Measurements from ENCODE around the gene RAI1.

DNA sequence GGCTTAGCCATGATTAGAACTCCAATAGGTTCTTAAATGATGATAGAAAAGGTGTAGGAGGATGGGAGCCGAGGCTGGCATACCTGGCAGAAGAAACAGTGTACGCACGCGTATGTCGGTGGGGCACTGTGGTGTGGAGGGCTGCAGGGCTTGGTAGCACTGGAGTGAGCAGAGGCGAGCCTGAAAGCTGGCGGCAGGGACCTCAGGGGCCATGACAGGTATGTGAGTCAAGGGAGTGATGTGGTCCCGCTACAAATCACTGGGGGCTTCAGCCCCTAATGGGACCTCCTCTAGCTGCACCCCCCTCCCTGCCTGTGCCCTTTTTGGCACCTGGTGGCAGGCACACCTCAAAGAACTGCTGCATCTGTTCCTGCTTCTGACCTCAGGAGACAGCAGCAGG, 67.3 kb downstream of the RAI1 start:
- TF ChIP-seq POLR2AphosphoS5 (IDR thresholded peaks at IDR 0.05; ENCODE audit: low read depth, low read length): no peak
- TF ChIP-seq, protein P1, sequence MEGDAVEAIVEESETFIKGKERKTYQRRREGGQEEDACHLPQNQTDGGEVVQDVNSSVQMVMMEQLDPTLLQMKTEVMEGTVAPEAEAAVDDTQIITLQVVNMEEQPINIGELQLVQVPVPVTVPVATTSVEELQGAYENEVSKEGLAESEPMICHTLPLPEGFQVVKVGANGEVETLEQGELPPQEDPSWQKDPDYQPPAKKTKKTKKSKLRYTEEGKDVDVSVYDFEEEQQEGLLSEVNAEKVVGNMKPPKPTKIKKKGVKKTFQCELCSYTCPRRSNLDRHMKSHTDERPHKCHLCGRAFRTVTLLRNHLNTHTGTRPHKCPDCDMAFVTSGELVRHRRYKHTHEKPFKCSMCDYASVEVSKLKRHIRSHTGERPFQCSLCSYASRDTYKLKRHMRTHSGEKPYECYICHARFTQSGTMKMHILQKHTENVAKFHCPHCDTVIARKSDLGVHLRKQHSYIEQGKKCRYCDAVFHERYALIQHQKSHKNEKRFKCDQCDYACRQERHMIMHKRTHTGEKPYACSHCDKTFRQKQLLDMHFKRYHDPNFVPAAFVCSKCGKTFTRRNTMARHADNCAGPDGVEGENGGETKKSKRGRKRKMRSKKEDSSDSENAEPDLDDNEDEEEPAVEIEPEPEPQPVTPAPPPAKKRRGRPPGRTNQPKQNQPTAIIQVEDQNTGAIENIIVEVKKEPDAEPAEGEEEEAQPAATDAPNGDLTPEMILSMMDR (IDR thresholded peaks at IDR 0.05; ENCODE audit: control extremely low read depth in 1 of 3, insufficient read depth in 1 of 3, low read depth in 1 of 3, low read length in 3 of 3): no peak
- TF ChIP-seq SAP30 (IDR thresholded peaks at IDR 0.05; ENCODE audit: insufficient read depth, insufficient replicate concordance, low read length): no peak
- no peak for TF ChIP-seq CREB1 (IDR thresholded peaks at IDR 0.05)
- TF ChIP-seq FOSL1 (IDR thresholded peaks at IDR 0.05; ENCODE audit: insufficient read depth, low read depth, low read length): no peak
- no peak for TF ChIP-seq YY1 (IDR thresholded peaks at IDR 0.05; ENCODE audit: low read depth, low read length)
- no peak for TF ChIP-seq SP1 (IDR thresholded peaks at IDR 0.05; ENCODE audit: low read depth, low read length)
- no peak for TF ChIP-seq SIX5 (IDR thresholded peaks at IDR 0.05; ENCODE audit: low read depth, low read length)

Measured in H1 (cell line).